H9 (cell line): ENCODE data around the gene PXT1. TPM values are rescaled to one million over a fixed set of nuclear protein-coding genes. Genes with fewer than 3 reads are reported as not detected.

Experiments used
- DNase-seq: peaks from one replicate; pipeline ENCODE4 v3.0.0-alpha.2; 2017
- H2AFZ ChIP-seq: one replicate; pipeline ENCODE4 v1.6.1; 2013; ENCODE audit warnings: mild to moderate bottlenecking, low read length, control low read depth, moderate library complexity
- H2AK5ac ChIP-seq: 2 replicates; pipeline ENCODE4 v1.6.1; 2013; ENCODE audit warnings: low read length, control low read depth, mixed read lengths; ENCODE audit not compliant: insufficient read length
- H2BK120ac ChIP-seq: one replicate; pipeline ENCODE4 v1.6.1; 2013; ENCODE audit warnings: low read depth, mild to moderate bottlenecking, low read length, control low read depth, inconsistent platforms; ENCODE audit not compliant: poor library complexity, severe bottlenecking
- H2BK12ac ChIP-seq: 2 replicates; pipeline ENCODE4 v1.6.1; 2013; ENCODE audit warnings: low read length, control low read depth, mixed read lengths, low read depth; ENCODE audit not compliant: insufficient read length
- H2BK15ac ChIP-seq: 2 replicates; pipeline ENCODE4 v1.6.1; 2013; ENCODE audit warnings: low read depth, low read length, control low read depth
- H2BK20ac ChIP-seq: one replicate; pipeline ENCODE4 v1.6.1; 2013; ENCODE audit warnings: low read depth, mild to moderate bottlenecking, low read length, control low read depth, inconsistent platforms; ENCODE audit not compliant: poor library complexity, severe bottlenecking
- H2BK5ac ChIP-seq: 2 replicates; pipeline ENCODE4 v1.6.1; 2013; ENCODE audit warnings: low read length, control low read depth, mixed read lengths; ENCODE audit not compliant: insufficient read length
- H3K14ac ChIP-seq: 2 replicates; pipeline ENCODE4 v1.6.1; 2013; ENCODE audit warnings: low read length, control low read depth; ENCODE audit not compliant: insufficient read depth
- H3K18ac ChIP-seq: 2 replicates; pipeline ENCODE4 v1.6.1; 2013; ENCODE audit warnings: low read depth, mild to moderate bottlenecking, mixed read lengths, low read length, control low read depth; ENCODE audit not compliant: insufficient read length
- H3K23ac ChIP-seq: 2 replicates; pipeline ENCODE4 v1.6.1; 2013; ENCODE audit warnings: low read length, control low read depth, mixed read lengths, low read depth; ENCODE audit not compliant: insufficient read length
- H3K23me2 ChIP-seq: 2 replicates; pipeline ENCODE4 v1.6.1; 2013; ENCODE audit warnings: low read depth, mild to moderate bottlenecking, mixed read lengths, low read length, control low read depth; ENCODE audit not compliant: insufficient read length, poor library complexity, severe bottlenecking
- H3K27ac ChIP-seq: 2 replicates; pipeline ENCODE4 v1.5.1; 2013; ENCODE audit warnings: low read length, control low read depth, mixed read lengths, low read depth; ENCODE audit not compliant: insufficient read length
- H3K27me3 ChIP-seq: 2 replicates; pipeline ENCODE4 v1.6.1; 2013; ENCODE audit warnings: low read length, control low read depth, inconsistent platforms; ENCODE audit not compliant: insufficient read depth
- H3K4ac ChIP-seq: 2 replicates; pipeline ENCODE4 v1.6.1; 2013; ENCODE audit warnings: low read depth, mild to moderate bottlenecking, control low read depth, inconsistent platforms, low read length, moderate library complexity
- H3K4me1 ChIP-seq: 2 replicates; pipeline ENCODE4 v1.6.1; 2013; ENCODE audit warnings: low read length, control low read depth, inconsistent platforms; ENCODE audit not compliant: insufficient read depth
- H3K4me2 ChIP-seq: 2 replicates; pipeline ENCODE4 v1.6.1; 2013; ENCODE audit warnings: low read length, control low read depth, mixed read lengths; ENCODE audit not compliant: insufficient read length, insufficient read depth
- H3K56ac ChIP-seq: 2 replicates; pipeline ENCODE4 v1.6.1; 2013; ENCODE audit warnings: low read depth, mild to moderate bottlenecking, mixed read lengths, low read length, control low read depth; ENCODE audit not compliant: insufficient read length
- H3K79me1 ChIP-seq: 2 replicates; pipeline ENCODE4 v1.6.1; 2013; ENCODE audit warnings: low read depth, mild to moderate bottlenecking, moderate library complexity, low read length, control low read depth, inconsistent platforms; ENCODE audit not compliant: insufficient read depth, poor library complexity, severe bottlenecking
- H3K79me2 ChIP-seq: 2 replicates; pipeline ENCODE4 v1.6.1; 2013; ENCODE audit warnings: low read length, control low read depth, inconsistent platforms; ENCODE audit not compliant: insufficient read depth
- H3K9ac ChIP-seq: 2 replicates; pipeline ENCODE4 v1.6.1; 2013; ENCODE audit warnings: low read length, control low read depth, mixed read lengths; ENCODE audit not compliant: insufficient read length; ENCODE audit errors: extremely low read depth
- H3K9me3 ChIP-seq: one replicate; pipeline ENCODE4 v1.6.1; 2013; ENCODE audit warnings: low read depth, low read length, inconsistent platforms; ENCODE audit not compliant: control insufficient read depth
- H3T11ph ChIP-seq: one replicate; pipeline ENCODE4 v1.6.1; 2013; ENCODE audit warnings: mild to moderate bottlenecking, low read length, control low read depth, inconsistent platforms
- H4K20me1 ChIP-seq: one replicate; pipeline ENCODE4 v1.6.1; 2013; ENCODE audit not compliant: control insufficient read depth, insufficient read length, insufficient read depth
- H4K5ac ChIP-seq: 2 replicates; pipeline ENCODE4 v1.6.1; 2013; ENCODE audit warnings: low read depth, mild to moderate bottlenecking, mixed read lengths, low read length, control low read depth; ENCODE audit not compliant: insufficient read length
- H4K8ac ChIP-seq: replicated peaks from 2 replicates; pipeline ENCODE4 v1.6.1; 2013; ENCODE audit warnings: low read length, control low read depth, mixed read lengths, low read depth; ENCODE audit not compliant: insufficient read length
- H4K91ac ChIP-seq: 2 replicates; pipeline ENCODE4 v1.6.1; 2013; ENCODE audit warnings: low read depth, mild to moderate bottlenecking, moderate library complexity, mixed read lengths, low read length, control low read depth; ENCODE audit not compliant: insufficient read length
- H3K27ac Mint-ChIP-seq, 3 experiments: 2 replicates in 2 of 3; 3 replicates in 1 of 3; pipeline ENCODE4 v1.8.0; 2020 to 2021; ENCODE audit warnings: mixed read lengths in 3 of 3, mild to moderate bottlenecking in 1 of 3, moderate library complexity in 1 of 3
- H3K27me3 Mint-ChIP-seq: 2 replicates; pipeline ENCODE4 v1.8.0; 2021; ENCODE audit warnings: low read depth, mild to moderate bottlenecking, moderate library complexity, mixed read lengths
- H3K36me3 Mint-ChIP-seq, 3 experiments: 2 replicates in 2 of 3; 3 replicates in 1 of 3; pipeline ENCODE4 v1.8.0; 2020 to 2021; ENCODE audit warnings: low read depth in 3 of 3, mixed read lengths in 3 of 3; ENCODE audit not compliant: insufficient read depth in 1 of 3
- H3K4me1 Mint-ChIP-seq, 2 experiments: 2 replicates each; pipeline ENCODE4 v1.8.0; 2020; ENCODE audit warnings: mixed read lengths in 2 of 2
- H3K4me3 Mint-ChIP-seq, 2 experiments: 2 replicates in 1 of 2; 3 replicates in 1 of 2; pipeline ENCODE4 v1.8.0; 2020 to 2021; ENCODE audit warnings: mild to moderate bottlenecking in 2 of 2, mixed read lengths in 2 of 2, moderate library complexity in 1 of 2
- H3K9me3 Mint-ChIP-seq, 2 experiments: 2 replicates in 1 of 2; 3 replicates in 1 of 2; pipeline ENCODE4 v1.8.0; 2020; ENCODE audit warnings: mild to moderate bottlenecking in 2 of 2, mixed read lengths in 2 of 2, moderate library complexity in 1 of 2
- total RNA-seq: library from RNA; stranded (reverse); gene quantifications from 2 replicates; pipeline ENCODE4 v1.2.1, GENCODE V29; 2021
- TF ChIP-seq, protein P1 (sequence below): fragments of 200-600 bp; sonication (generic); conservative IDR thresholded peaks from 3 replicates; pipeline ENCODE4 v1.8.0; 2021; ENCODE audit warnings: antibody characterized with exemption, mild to moderate bottlenecking

PXT1 gene
- total RNA-seq, 1 experiment from 2014 or later: not detected

- H3K18ac ChIP-seq: no peak overlapping the region
- H2BK20ac ChIP-seq: no peak overlapping the region
- H4K20me1 ChIP-seq: no peaks in the 10 kb centered on the region
- no peak overlapping the region for H3K23ac ChIP-seq
- H2AFZ ChIP-seq: no peak overlapping the region
- H3K4me1 ChIP-seq: no peaks in the 10 kb centered on the region
- H3K23me2 ChIP-seq: no peaks in the 10 kb centered on the region
- peaks cover 6 to 13% of the 10 kb centered on the region in 2 experiments for H3K4me1 Mint-ChIP-seq
- H2BK15ac ChIP-seq: no peak overlapping the region
- H4K5ac ChIP-seq: no peak overlapping the region
- no peaks in the 10 kb centered on the region for H3K79me1 ChIP-seq
- H2AK5ac ChIP-seq: no peak overlapping the region
- H3K27ac Mint-ChIP-seq: no peak overlapping the region
- no peaks in the 10 kb centered on the region for H3K79me2 ChIP-seq
- H3K56ac ChIP-seq: no peak overlapping the region
- H3K27me3 ChIP-seq: no peaks in the 10 kb centered on the region
- H3K27me3 Mint-ChIP-seq: no peaks in the 10 kb centered on the region; the same call in 1 of the 2 replicates
- H2BK120ac ChIP-seq: no peak overlapping the region
- H3K9me3 ChIP-seq: no peaks in the 10 kb centered on the region
- no peak overlapping the region for H4K91ac ChIP-seq
- H3K36me3 Mint-ChIP-seq: peaks cover 7 to 45% (median 25%) of the 10 kb centered on the region in 3 experiments; a peak in 5 of 7 replicates
- no peak overlapping the region for H3K9ac ChIP-seq
- DNase-seq: no peak
- H2BK5ac ChIP-seq: no peak overlapping the region
- no peaks in the 10 kb centered on the region for H3K9me3 Mint-ChIP-seq
- H3T11ph ChIP-seq: no peak overlapping the region
- TF ChIP-seq, protein P1, sequence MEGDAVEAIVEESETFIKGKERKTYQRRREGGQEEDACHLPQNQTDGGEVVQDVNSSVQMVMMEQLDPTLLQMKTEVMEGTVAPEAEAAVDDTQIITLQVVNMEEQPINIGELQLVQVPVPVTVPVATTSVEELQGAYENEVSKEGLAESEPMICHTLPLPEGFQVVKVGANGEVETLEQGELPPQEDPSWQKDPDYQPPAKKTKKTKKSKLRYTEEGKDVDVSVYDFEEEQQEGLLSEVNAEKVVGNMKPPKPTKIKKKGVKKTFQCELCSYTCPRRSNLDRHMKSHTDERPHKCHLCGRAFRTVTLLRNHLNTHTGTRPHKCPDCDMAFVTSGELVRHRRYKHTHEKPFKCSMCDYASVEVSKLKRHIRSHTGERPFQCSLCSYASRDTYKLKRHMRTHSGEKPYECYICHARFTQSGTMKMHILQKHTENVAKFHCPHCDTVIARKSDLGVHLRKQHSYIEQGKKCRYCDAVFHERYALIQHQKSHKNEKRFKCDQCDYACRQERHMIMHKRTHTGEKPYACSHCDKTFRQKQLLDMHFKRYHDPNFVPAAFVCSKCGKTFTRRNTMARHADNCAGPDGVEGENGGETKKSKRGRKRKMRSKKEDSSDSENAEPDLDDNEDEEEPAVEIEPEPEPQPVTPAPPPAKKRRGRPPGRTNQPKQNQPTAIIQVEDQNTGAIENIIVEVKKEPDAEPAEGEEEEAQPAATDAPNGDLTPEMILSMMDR: no peak
- H3K27ac ChIP-seq: no peak overlapping the region
- H3K14ac ChIP-seq: no peak overlapping the region
- H3K4me3 Mint-ChIP-seq: no peak overlapping the region
- no peak overlapping the region for H4K8ac ChIP-seq
- no peak overlapping the region for H3K4me2 ChIP-seq
- H2BK12ac ChIP-seq: no peak overlapping the region
- no peak overlapping the region for H3K4ac ChIP-seq
Observed at GRCh38 chr6:36488221-36488620, 45.6 kb upstream of the PXT1 start.
